ENCODE results near the gene HDAC3.

The HDAC3 gene

GRCh38 chr5:141657937-141658545 lies 21.4 kb upstream of the HDAC3 start:
- no peak for DNase-seq

GRCh38 chr5:141657404-141657803 lies 20.8 kb upstream of the HDAC3 start:
- no peak for DNase-seq

- DNase-seq, result no peak
Observed at GRCh38 chr5:141656396-141656795, 19.7 kb upstream of the HDAC3 start.

GRCh38 chr5:141655020-141655419 lies 18.4 kb upstream of the HDAC3 start:
- DNase-seq, result no peak

GRCh38 chr5:141654298-141654697 lies 17.6 kb upstream of the HDAC3 start:
- DNase-seq, result no peak

GRCh38 chr5:141651728-141652105 lies 15.1 kb upstream of the HDAC3 start:
- DNase-seq, result no peak

- DNase-seq, result peak; percentile 91
Observed at GRCh38 chr5:141650851-141651727, 14.4 kb upstream of the HDAC3 start, which contains the start of gene FCHSD1. Gene FCHSD1 (minus strand): TSS chr5:141651418. CDS start chr5:141651368, 50 bp downstream.

- DNase-seq, result no peak
Observed at GRCh38 chr5:141649972-141650371, 13.3 kb upstream of the HDAC3 start.

- DNase-seq, result no peak
Observed at GRCh38 chr5:141649056-141649688, 12.5 kb upstream of the HDAC3 start.

GRCh38 chr5:141647851-141648250 lies 11.2 kb upstream of the HDAC3 start:
- no peak for DNase-seq

GRCh38 chr5:141647242-141647641 lies 10.6 kb upstream of the HDAC3 start:
- no peak for DNase-seq

- DNase-seq, result no peak
Observed at GRCh38 chr5:141646026-141646425, 9.4 kb upstream of the HDAC3 start.

GRCh38 chr5:141641634-141642267 lies 5.1 kb upstream of the HDAC3 start:
- DNase-seq, result peak; percentile 53

- no peak for DNase-seq
Observed at GRCh38 chr5:141640698-141641097, 4.0 kb upstream of the HDAC3 start.

GRCh38 chr5:141640051-141640415 lies 3.4 kb upstream of the HDAC3 start:
- DNase-seq, result no peak

- DNase-seq, result no peak
Observed at GRCh38 chr5:141639357-141640050, 2.9 kb upstream of the HDAC3 start.

GRCh38 chr5:141638771-141639170 lies 2.1 kb upstream of the HDAC3 start:
- no peak for DNase-seq

GRCh38 chr5:141637767-141638419 lies 1.2 kb upstream of the HDAC3 start:
- DNase-seq, result peak; percentile 80

- peak; percentile 47 for DNase-seq
Observed at GRCh38 chr5:141637123-141637766, 596 bp upstream of the HDAC3 start.

- no peak for DNase-seq
Observed at GRCh38 chr5:141636106-141636412, 590 bp downstream of the HDAC3 start.

GRCh38 chr5:141635646-141636045 lies 1.0 kb downstream of the HDAC3 start:
- no peak for DNase-seq

- no peak for DNase-seq
Observed at GRCh38 chr5:141634720-141635119, 1.9 kb downstream of the HDAC3 start.
